Measurements from ENCODE around the gene IL17RC.
"Not testable (repeated sequence)": the region's sequence is repeated elsewhere in the genome, so short reads cannot be mapped to it uniquely, and the experiment has no call there.

Gene IL17RC

DNA sequence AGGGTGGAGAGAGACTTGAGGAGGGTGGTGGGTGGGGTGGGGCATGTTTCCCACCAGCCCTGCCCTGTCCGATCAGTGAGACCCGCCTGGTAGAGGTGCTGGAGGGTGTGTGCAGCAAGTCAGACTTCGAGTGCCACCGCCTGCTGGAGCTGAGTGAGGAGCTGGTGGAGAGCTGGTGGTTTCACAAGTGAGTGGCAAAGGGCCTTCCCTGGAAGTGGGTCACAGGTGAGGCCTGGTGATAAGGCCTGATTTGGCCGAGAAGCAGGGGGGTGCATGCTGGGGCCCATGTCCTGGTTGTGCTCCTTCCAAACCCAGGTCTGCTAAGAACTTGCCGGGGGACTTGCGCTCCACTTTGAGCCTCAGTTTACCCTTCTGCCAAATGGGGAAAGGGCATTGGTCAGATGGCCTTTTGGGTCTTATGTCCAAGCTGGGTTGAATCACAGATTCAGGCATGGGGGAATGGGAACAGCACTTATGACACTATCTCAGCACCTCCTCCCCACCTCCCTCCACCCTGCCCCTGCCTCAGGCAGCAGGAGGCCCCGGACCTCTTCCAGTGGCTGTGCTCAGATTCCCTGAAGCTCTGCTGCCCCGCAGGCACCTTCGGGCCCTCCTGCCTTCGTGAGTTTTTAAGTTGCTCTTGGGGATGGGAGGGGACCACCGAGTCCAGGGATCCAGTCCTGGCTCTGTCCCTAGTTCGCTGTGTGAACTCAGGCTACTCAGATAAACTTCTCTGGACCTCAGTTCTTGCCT is 20.8 kb downstream of the IL17RC start:
- no peak for DNase-seq (ENCODE audit: low read depth, low spot score)
- H3K4me3 ChIP-seq (ENCODE audit: low read length): no peak overlapping the region

DNA sequence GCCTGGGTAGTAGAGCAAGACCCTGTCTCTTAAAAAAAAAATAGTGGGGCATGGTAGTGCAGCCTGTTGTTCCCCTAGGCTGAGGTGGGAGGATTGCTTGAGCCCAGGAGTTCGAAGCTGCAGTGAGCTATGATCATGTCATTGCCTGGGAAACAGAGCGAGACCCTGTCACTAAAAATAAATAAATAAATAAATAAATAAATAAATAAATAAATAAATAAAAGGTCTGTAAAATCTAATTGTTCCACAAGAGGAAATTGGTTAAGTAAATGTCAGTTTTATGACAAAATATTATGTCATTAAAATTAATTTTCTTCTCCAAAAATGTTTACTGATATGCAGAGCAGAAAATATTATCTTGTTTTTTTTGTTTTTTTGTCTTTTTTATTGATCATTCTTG is 22.1 kb downstream of the IL17RC start:
- DNase-seq (ENCODE audit: low read depth, low spot score): no peak
- H3K4me3 ChIP-seq (ENCODE audit: low read length): no peak overlapping the region

DNA sequence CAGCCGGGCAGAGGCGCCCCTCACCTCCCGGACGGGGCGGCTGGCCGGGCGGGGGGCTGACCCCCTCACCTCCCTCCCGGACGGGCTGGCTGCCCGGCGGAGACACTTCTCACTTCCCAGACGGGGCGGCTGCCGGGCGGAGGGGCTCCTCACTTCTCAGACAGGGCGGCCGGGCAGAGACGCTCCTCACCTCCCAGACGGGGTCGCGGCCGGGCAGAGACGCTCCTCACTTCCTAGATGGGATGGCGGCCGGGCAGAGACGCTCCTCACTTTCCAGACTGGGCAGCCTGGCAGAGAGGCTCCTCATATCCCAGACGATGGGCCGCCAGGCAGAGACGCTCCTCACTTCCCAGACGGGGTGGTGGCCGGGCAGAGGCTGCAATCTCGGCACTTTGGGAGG is 23.0 kb downstream of the IL17RC start:
- DNase-seq (ENCODE audit: low read depth, low spot score): not testable (repeated sequence)

GRCh38 chr3:9940746-9941145 is 23.8 kb downstream of the IL17RC start:
- DNase-seq (ENCODE audit: low read depth, low spot score): no peak
- H3K4me3 ChIP-seq (ENCODE audit: low read length): no peak overlapping the region

More for the DNA sequence above, 23.0 kb downstream of the IL17RC start:
- H3K4me3 ChIP-seq (ENCODE audit: low read length): not testable (repeated sequence)

DNA sequence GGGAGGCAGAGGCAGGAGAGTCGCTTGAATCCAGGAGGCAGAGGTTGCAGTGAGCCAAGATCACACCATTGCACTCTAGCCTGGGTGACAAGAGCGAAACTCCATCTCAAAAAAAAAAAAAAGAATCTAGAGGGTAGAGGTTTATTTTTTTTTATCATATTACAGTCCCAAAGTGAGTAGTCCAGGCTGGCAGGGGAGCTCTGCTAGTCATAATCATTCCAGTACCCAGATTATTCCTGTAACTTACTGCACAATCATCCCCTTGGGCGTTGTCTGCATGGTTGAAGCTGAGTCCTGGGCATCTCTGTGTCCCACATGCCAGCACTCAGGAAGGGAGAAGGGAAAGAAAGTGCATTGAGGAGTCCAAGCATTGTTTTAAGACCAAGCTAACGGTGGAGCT is 25.3 kb downstream of the IL17RC start:
- DNase-seq (ENCODE audit: low read depth, low spot score): no peak
- no peak overlapping the region for H3K4me3 ChIP-seq (ENCODE audit: low read length)

DNA sequence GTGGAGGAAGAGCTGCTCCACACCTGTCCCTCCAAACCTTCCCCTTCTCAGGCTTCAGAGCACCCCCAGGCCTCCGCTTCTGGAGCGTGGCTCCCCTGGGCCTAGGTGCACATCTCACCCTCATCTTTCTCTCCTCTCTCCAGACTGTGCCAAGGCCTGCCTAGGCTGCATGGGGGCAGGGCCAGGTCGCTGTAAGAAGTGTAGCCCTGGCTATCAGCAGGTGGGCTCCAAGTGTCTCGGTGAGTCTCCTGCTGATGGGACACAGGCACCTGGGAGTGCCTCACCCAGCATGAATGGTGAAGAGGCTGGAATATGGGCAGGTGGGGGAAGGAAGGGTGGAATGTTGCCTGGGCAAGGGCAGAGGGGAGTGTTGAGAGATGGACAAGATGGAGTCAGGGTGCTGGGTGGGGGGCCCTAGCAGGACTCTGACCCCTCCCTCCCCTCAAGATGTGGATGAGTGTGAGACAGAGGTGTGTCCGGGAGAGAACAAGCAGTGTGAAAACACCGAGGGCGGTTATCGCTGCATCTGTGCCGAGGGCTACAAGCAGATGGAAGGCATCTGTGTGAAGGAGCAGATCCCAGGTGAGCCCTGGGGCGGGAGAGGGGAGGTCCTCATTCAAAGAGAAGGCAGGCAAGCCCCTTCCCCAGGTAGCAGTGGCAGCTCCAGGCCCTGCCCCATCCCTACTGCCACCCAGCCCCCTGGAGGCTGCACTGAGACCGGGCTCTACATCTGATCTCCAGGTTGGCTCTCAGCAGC is 26.2 kb downstream of the IL17RC start:
- no peak for DNase-seq (ENCODE audit: low read depth, low spot score)
- no peak overlapping the region for H3K4me3 ChIP-seq (ENCODE audit: low read length)

DNA sequence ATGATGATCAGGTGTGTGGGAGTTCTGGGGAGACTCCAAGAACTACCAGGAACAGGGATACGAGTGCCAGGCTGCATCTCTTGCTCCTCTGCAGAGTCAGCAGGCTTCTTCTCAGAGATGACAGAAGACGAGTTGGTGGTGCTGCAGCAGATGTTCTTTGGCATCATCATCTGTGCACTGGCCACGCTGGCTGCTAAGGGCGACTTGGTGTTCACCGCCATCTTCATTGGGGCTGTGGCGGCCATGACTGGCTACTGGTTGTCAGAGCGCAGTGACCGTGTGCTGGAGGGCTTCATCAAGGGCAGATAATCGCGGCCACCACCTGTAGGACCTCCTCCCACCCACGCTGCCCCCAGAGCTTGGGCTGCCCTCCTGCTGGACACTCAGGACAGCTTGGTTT is 27.4 kb downstream of the IL17RC start:
- no peak overlapping the region for H3K4me3 ChIP-seq (ENCODE audit: low read length)

DNA sequence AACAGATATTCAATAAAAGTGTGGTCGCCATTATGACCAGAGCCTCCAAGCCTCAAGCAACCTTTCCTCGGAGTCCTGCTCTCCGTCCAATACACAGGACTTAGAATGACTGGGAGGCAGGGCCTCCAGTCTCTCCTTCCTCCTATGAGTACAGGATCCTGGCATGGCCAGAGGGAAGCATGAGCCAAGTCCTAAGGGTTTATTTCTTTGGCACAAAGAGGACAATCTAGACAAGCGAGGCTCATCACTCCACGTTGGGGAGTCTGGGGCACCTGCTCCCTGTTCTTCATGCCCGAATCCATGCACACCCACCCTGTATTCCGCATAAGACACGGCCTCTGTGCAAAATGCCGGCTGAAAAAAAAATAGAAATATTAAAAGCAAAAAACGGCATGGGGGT is 28.5 kb downstream of the IL17RC start:
- no peak overlapping the region for H3K4me3 ChIP-seq (ENCODE audit: low read length)
- DNase-seq (ENCODE audit: low read depth, low spot score): no peak

More for the DNA sequence above, 27.4 kb downstream of the IL17RC start:
- DNase-seq (ENCODE audit: low read depth, low spot score): no peak

DNA sequence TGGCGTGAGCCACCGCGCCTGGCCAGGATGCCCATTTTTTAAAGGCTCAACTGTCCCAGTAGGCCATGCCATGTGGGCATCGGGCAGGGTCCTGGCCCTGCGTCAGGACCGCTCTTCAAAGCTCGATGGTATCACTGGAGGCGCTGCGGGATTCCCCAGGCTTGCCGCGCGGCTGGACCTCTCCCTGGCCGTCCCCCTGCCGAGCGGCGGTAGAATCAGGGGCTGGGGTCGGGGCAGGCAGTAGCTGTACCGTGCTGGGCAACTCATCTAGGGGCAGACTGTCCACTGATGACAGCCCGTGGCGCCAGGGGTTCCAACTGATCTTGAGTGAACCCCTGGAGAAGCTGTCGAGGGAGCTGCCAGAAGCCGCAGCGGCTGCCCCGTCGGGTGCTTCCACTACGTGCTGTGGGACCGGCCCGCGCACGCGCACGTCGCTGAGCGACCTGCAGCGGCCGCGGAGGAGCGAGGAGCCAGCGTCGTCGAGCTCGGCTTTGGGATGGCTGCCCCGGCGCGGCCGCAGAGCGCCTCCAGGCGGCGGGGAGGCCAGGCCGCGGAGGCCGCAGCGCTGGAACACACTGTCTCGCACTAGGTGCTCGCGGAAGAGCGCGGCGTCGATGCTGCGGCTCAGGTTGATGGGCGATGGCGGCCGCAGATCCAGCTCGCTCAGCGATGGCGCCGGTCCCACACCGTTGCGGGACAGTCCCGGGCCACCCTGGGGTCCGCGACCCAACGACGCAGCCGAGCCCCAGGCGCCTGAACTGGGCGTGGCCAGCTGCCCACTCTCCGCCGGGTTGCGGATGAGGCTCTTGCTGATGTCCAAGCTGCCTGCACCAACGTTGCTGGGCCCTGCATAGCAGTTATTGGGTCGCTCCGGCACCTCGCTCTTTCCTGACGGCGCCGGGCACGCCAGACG is 29.5 kb downstream of the IL17RC start:
- no peak overlapping the region for H3K4me3 ChIP-seq (ENCODE audit: low read length)
- DNase-seq (ENCODE audit: low read depth, low spot score): no peak

DNA sequence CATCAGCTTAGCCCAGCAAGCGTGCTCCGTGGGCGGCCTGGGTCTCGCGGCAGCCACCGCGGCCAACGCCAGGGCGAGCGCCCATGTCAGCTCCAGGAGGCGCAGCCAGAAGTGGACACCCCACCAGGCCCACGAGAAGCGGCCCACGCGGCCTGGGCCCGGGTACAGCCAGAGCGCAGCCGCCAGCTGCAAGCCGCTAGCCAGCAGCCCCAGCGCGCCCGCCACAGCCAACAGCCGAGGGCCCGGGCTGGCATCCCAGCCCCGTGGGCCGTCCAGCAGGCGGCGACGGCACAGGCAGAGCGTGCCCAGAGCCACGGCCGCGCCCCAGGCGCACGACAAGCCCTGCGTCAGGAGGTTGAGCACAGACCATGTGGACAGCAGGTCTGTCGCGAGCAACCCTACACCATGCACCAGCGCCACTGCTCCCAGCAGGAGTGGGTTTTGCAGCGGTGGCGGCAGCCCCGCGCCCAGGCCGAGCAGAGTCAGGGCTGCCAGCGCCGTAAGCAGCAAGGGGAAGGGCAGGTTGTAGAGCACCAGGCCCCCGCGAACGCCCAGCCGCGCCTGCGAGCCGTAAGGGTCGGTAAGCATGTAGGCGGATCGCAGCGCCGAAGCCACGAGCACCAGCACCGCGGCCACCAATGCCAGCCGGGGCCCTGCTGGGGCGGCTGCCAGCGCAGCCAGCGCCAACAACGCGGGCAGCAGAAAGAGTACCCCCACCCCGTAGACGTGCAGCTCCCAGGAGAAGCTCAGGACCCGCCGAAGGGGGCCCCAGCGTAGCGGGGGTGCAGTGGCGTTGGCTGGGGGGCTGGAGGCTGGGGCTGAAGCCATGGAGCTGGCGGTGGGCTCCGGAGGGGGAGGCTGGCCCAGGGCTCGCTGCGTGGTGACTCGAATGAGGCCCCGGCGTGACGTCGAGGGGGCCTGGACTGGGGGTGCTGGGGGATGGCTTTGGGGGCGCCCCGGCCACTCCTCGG is 30.4 kb downstream of the IL17RC start:
- no peak overlapping the region for H3K4me3 ChIP-seq (ENCODE audit: low read length)
- DNase-seq (ENCODE audit: low read depth, low spot score): no peak

GRCh38 chr3:9948586-9948985 is 31.7 kb downstream of the IL17RC start:
- no peak for DNase-seq (ENCODE audit: low read depth, low spot score)
- H3K4me3 ChIP-seq (ENCODE audit: low read length): no peak overlapping the region

DNA sequence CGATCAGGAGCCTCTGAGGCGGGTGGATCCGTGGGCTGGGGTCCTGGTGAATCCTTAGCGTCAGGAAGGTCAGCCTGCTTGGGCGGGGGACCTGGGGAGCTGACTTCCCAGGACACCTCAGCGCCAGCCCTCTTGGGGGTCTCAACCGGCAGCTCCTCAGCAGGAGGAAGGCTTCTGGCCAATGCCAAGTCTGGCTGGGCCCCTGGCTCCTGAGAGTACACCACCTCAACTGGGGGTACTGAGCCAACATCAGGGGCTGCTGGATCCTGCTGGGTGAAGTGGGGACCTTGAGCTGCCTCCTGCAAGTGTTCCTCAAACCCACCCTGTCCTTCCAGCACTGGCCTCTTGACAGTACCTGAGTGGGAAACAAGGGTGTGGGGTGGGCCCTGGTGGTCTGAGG is 32.2 kb downstream of the IL17RC start:
- H3K4me3 ChIP-seq (ENCODE audit: low read length): no peak overlapping the region
- no peak for DNase-seq (ENCODE audit: low read depth, low spot score)

GRCh38 chr3:9949626-9950025 is 32.7 kb downstream of the IL17RC start:
- no peak overlapping the region for H3K4me3 ChIP-seq (ENCODE audit: low read length)
- no peak for DNase-seq (ENCODE audit: low read depth, low spot score)

GRCh38 chr3:9951126-9951525 is 34.2 kb downstream of the IL17RC start:
- H3K4me3 ChIP-seq (ENCODE audit: low read length): peak overlapping the region; percentile 64; the same call in 1 of the 2 replicates
- DNase-seq (ENCODE audit: low read depth, low spot score): no peak

DNA sequence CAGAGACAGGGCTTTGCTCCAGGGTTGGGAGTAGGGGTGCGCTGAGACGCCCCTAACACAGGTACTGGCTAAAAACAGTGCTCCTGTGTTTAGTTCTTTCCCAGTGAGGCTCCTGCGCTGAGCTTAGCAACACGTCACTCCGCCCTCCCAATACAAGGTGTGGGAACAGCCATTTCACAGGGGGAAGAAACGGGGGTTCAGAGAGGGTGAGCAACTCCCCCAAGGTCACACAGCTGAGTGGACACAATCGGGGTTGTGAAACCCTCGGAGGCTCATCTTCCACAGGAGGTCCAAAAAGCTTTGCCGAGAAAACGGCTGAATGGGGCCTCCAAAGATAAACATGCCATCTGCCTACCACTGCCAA is 34.7 kb downstream of the IL17RC start:
- DNase-seq (ENCODE audit: low read depth, low spot score): no peak
- H3K4me3 ChIP-seq (ENCODE audit: low read length): peak overlapping the region; percentile 64

GRCh38 chr3:9951962-9952805 is 35.3 kb downstream of the IL17RC start, which contains the start of gene PRRT3:
Gene PRRT3 (minus strand): TSS chr3:9952408. CDS start chr3:9950115, 2,293 bp downstream.
- DNase-seq (ENCODE audit: low read depth, low spot score): peak; percentile 32
- H3K4me3 ChIP-seq (ENCODE audit: low read length): peak within 1 kb of the TSS; percentile 64

- no peak overlapping the region for H3K4me3 ChIP-seq (ENCODE audit: low read length)
- no peak for DNase-seq (ENCODE audit: low read depth, low spot score)
These were observed 38.2 kb downstream of the IL17RC start for GRCh38 chr3:9955067-9955502.
